Measurements from ENCODE around the gene PHB1.

DNA sequence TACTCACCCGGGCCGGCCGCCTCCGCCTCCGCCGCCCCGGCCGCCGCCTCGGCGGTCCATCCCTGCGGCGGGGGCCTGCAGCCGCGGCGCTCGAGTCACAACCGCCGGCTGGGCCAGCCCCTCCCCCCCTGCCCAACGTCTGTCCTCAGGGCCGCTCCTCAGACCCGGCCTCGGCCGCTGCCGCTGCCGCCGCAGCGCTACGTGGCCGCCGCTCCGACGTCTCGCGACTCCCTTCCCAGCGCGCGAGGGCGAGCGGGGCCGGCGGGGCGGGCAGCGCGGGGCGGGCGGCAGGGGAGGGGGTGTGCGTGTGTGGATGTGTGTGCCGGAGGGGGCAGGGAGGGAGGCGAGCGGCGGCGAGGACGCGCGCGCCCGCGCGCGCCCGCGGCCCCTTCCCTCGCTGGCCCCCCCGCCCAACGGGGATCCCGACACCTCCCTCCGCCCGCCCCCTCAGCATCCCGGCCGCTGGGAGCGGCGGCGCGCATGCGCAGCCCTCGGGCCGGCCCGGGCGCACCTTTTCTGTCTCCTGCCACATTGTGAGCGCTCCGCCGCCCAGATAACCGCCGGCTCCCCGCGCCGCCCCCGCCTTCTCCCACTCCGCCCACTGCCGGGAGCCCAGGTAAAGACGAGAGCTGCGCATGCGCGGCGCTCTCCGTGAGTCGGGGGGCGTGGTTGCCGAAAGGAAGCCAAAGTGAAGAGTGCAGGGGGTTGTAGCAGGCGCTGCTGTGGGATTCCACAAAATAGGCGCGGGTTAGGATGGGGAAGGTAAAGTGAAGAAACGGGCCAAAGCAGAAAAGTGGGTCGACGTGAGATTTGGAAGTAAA lies 52.6 kb downstream of the PHB1 start, which contains the start of gene ZNF652:
- no peak for TF ChIP-seq EZH2 (IDR thresholded peaks at IDR 0.05; ENCODE audit: borderline replicate concordance, low read length)
- TF ChIP-seq, protein P1, sequence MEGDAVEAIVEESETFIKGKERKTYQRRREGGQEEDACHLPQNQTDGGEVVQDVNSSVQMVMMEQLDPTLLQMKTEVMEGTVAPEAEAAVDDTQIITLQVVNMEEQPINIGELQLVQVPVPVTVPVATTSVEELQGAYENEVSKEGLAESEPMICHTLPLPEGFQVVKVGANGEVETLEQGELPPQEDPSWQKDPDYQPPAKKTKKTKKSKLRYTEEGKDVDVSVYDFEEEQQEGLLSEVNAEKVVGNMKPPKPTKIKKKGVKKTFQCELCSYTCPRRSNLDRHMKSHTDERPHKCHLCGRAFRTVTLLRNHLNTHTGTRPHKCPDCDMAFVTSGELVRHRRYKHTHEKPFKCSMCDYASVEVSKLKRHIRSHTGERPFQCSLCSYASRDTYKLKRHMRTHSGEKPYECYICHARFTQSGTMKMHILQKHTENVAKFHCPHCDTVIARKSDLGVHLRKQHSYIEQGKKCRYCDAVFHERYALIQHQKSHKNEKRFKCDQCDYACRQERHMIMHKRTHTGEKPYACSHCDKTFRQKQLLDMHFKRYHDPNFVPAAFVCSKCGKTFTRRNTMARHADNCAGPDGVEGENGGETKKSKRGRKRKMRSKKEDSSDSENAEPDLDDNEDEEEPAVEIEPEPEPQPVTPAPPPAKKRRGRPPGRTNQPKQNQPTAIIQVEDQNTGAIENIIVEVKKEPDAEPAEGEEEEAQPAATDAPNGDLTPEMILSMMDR (IDR thresholded peaks at IDR 0.05; ENCODE audit: low read length): no peak
